ENCODE measurements around the gene GBGT1.

The GBGT1 gene

DNA sequence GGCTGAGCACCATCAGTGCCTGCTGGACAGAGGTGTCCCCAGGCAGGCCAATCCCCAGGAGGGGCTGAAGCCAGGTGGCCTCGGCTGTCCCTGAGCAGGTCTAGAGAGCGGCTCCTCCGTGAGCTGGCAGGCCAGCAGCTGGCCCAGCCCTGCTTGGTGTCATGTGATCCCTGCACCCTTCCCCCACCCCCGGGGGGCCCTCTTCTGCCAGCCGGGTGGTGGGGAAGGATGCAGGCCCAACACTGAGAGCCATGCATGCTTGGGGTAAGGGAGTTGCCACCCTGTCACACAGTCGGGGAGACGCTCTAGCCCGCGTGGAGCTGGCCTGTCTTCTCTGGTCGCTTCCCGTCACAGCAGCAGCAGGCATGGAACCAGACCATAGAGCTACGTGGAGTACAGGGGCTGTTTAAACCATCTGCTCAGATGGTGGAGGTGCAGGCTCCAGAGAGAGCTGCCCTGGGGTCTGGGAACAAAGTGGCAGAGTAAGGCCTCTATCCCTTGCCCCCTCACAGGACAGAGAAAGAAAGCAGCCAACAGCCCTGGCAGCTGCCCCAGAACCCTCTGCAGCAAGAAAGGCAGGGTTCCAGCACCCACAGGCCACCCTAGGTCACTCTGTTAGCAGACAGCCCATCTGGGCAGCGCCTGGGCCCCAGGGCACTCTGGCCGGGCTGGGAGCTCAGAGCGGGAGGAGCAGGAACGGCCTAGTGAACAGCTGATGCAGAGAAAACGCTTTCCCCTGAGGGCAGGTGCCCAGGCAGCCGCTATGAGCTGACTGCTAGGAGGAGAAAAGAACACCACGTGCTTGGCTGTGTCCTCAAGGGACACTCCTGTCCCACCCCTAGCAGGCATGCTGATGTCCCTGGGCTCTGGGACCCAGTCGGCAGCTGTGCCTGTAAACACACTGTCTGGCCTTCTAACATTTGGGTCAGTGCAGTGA lies 49.5 kb downstream of the GBGT1 start:
- DNase-seq (ENCODE audit: low spot score) = peak; percentile 43

DNA sequence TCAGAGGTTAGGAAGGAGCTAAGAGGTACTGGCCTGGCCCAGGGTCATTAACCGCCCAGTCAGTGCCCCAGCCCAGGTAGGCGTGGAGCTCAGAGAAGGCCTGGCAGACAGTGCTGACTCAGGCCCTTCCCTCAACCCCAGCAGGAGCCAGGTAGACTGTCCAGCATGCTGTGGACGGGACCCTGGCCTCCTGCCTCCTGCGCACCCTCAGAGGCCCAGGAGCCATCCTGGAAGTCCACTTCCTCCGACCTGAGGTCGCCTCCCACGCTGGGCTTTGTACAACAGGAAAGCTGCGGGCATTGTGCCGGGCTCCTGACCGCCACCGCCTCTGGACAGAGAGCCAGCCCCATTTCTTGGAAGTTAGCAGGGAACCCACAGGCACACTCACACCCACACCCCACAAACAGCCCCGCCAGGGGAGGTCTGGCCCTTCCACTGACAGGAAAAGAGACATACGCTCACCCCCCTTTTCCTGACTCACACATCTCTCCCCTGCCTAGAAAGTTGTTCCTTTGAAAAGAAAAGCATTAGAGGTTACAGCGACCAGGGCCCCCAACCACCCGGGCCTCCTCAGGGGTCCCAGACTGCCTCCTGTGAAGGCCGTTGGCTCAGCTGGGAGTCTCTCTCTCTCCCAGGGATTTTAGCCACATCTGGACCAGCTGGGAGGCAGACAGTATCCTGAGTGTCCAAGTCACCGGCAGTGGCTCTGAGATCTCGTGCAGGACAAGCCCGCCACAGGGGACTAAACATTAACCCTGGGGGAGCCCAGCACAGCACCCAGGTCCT lies 50.4 kb downstream of the GBGT1 start:
- no peak for DNase-seq (ENCODE audit: low spot score)

DNA sequence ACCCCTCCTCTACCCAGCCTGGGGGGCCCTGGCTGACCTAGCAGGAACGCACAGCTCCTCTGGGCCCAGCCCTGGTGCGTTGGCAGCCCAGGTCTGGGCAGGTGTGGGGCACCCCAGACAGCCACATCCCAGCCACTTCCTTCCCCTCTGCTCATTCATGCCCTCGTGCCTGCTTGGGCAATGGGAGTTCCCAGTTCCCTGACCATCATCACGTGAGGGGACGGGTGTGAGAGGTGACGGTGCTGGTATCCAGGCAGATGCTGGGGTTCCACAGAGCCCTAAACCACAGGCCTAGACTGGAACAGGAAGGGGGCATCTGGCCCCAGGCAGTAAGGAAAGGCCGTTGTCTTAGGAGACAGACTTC lies 51.1 kb downstream of the GBGT1 start:
- no peak for DNase-seq (ENCODE audit: low spot score)

DNA sequence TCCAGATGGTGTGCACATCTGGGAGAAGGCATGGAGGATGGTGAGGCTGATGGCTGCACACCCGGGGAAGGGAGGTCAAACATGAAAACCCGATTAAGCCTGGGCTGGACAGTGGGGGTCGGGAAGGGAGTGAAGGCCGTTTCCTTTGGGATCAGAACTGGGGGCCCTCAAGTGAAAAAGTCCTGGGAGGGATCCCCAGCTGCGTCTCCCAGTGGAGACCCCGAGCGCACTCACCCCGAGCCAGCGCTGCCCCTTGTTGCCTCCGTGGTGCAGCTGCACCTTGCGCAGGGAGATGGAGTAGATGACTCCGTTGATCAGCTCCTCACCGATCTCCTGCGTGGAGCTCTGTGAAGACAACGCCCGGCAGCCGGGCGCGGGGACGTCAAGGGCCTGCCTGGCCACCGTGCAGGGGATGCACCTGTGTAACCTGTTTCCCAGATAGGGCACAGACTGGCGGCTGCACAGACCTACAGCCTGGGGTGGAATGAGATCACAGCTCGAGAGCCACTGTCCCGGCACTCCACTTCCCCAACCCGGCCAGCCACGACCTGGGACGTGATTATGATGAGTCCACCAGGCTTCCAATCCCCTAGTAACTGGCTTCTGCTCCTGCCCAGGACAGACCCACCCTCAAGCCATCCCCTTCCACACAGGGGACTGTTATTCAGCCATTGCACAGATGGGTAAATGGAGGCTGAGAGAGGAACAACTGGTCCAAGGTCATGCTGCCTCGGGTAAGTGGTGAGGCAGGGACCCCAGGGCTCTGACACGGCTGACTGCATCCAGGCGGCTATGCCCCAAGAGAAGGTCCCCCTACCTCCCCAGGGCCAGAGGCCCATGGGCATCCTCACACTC lies 51.7 kb downstream of the GBGT1 start:
- no peak for DNase-seq (ENCODE audit: low spot score)

DNA sequence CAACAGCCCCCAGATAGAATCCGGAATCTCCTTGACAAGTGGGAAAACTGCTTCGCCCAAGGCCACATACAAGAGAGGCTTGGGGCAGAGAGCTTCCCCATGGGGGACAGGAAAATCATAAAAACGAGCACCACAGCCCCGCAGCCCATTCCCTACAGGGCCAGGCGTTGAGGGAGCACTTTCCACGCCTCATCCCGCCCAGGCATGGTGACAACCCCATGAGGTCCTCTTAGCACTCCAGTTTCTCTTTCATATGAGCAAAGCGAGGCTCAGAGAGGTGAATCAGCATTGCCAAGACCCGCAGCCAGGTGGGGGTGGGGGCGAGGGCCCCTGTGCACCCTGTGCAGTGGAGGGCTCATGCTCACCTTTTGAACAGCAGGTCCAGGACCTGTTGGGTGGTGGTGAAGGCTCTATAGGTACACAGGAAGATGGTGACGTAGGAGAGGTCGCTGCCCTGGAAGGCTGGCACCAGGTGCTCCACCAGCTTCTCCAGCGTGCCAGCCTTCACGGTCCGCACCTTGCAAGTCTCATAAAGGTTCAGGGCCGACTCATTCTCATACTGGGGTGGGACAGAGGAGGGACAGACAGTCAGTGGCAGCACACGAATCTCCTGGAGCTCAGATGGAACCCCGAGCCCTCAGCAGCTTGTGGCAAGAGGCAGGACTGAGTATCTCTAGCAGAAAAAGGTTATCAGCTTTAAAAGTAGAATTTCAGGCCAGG lies 53.6 kb downstream of the GBGT1 start:
- no peak for DNase-seq (ENCODE audit: low spot score)

DNA sequence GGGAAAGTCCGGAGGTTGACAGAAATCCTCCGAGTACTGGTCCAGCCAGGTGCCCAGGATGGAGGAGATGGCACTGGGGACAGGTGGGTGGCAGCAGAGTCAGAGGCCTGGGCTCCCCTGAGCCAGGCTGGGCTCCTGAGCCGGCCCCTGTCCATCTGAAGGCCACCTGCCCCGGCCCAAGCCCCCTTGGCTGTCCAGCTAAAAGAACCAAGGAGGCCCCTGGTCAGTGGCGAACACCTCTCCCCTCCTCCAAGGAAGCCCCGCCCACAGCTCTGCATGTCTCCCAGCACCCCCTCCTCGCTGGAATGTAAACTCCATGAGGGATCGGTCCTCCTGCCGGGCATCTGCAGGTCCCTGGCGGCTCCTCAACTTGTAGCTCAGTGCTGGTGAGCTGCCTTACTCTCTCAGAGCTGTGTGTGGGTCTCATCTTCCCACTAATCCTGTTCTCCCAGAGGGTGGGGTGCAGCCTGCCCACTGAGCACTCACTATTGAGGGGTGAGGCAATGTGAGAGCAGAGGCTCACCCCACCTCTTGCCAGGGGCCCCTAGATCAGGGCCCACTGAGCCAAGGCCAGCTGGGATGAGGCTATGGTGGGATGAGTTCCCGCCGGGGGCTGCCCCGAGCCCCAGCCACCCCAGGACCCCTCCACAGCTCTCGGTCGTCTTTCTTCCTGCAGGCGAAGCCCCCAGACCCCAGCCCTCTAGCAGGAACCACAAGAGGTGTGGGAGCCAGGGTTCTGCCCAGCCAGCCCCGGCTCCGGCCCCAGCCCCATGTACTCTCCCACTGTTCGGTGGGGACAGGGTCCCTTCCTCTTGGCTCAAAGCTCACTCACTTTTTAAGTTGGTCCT lies 54.7 kb downstream of the GBGT1 start:
- DNase-seq (ENCODE audit: low spot score) = no peak

DNA sequence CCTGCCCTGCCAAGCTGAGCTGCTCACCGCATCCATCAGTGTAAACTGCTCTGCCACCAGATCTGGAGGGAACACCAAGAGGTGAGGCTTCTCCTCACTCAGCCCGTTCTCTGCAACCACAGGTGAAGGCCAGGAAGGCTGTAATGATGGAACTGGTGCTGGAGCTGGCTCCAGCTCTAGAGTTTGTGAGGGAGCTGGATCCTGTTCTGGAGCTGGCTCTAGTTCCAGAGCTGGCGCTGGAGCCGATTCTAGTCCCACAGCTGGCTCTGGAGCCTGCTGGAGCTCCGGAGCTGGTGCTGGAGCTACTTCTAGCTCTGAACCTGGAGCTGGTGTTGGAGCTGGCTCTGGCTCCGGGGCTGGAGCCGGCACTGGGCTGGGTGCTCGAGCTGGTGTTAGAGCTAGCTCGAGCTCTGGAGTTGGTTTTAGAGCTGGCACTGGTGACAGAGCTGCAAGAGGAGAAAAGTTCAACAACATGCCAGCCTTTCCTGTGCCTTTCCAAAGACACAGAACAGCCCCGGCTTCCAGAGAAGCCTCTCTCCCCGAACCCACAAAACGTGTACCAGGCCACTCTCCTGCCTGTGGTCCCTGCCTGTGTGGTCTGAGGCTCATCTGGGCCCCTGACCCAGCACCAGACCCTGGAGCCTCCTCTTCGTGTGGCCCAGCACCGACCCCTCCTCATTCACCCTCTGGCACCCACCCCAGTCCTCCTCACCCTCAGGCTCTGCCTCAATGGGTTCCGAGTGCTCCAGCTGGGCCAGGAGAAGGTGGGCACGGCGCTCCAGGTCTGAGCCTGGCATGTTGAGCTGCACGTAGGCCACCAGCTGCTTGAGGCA lies 55.5 kb downstream of the GBGT1 start:
- DNase-seq (ENCODE audit: low spot score) = no peak

DNA sequence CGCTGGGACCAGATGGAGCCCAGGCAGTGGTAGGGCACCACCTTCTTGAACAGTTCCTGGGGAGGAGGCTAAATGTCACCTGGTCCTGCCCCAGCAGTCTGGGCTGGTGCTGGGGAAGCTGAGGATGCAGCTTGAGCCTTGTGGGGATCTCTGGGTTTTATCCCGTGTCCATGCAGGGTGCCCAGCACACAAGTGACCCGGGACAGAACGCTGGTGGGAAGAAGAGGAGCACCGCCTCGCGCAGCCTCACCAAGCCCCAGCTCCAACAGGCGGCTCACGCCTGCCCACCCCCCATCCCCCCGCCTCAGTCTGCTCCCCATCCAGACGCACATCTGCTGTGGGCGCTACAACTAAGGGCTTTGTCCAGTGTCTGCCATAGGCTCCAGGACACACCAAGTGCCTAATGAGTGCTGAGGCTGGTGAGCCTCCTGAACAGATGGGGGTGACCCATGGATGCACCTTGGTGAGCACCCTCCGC lies 56.4 kb downstream of the GBGT1 start:
- no peak for DNase-seq (ENCODE audit: low spot score)

DNA sequence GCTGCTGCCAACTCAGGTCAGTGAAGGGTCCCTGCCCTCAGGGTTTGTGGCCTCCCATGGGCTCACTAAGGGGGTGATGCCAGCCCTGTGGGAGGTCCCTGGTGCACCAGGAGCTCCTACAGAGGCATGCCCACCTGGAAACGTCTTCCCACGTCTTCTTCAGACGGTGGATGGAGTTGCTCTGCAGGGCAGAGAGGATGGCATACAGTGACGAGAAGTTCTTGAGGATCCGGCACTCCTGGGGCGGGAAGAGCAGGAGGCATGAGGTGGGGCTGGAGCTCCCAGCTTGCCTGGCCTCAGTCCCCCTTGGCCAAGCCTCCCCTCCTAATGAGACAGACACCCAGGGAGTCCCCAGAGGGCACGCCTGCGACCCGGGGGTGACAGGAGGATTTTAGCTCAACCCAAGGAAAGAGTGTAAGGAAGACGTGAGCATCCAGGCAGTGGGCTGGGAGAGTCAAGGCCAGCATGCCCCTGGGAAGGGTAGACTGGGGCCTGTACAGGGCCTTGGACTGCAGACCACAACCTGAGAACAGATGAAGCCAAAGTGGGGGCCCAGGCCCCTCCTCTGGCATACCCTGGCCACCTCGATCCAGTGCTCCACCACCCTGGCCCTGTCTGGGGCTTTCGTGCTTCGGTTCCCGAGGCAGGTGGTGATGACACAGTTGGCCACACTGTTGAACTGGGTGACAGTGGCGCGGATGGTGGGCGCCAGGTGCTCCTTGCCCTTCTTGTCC lies 57.0 kb downstream of the GBGT1 start:
- no peak for DNase-seq (ENCODE audit: low spot score)

DNA sequence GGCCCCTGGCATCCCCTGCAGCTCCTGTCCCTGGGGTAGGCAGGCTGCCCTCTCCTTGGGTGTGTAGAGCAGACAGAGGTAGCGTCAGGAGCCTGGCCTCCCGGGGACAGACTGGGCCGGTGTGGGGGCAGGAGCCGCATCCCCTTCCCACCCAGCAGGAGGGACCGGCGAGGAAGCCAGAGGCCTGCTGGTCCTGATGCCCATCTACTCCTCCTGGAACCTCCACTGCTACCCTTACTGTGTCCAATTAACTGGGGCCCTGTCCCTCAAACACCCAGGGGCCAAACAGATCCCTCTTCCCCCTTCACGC lies 58.3 kb downstream of the GBGT1 start:
- no peak for DNase-seq (ENCODE audit: low spot score)

DNA sequence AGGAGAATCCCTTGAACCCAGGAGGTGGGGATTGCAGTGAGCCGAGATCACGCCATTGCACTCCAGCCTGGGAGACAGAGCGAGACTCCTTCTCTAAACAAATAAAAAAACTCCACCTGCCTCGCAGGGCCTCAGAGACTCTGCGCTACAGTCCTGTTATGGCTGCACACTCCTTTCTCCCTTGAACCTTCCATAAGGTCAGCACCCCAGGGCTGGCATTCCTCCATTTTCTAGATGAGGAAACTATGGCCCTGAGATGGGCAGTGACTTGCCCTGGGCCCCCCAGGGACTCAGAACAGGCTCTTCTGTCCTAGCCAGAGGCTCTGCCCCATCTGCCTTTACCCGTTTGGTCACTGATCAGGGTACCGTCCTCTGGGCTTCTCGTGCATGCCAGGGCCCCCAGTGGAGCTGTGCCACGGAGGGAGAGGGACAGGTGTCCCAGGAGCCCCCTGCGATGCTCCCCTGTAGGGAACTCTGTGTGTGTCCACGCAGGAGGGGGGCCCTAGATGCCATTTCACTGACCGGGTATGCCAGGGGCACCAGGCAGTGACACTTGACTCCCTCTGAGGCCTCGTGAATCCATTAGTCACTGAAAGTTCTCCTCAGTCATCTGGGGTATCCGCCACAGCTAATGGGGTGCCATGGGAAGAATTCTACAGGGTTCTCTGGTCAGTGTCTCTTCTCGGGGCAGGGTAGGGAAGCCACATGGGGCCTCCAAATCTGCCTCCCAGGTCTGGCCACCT lies 58.8 kb downstream of the GBGT1 start:
- no peak for DNase-seq (ENCODE audit: low spot score)

DNA sequence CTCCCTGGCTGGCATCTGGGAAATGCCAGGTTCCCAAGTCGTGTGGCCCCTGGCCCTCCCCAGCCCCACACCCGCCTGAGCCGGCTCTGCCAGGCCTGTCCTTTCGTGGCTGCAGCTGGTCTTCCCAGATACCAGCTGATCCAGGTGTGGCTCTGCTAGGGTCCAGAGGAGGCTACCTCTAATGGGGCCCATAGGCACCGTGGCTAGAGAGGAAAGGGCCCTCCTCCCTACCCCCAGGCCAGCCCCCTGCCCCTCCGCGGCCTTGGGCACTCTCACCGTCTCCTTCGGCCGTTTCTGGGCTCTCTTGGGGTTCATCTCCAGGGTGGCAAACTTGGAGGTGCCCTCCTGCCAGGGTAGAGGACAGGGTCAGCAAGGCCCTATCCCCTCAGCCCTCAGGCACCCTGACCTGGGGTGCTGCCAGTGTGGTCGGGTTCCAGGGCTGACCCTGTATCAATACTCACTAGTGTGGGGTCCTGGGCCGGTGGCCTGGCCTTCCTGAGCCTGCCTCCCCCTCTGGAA lies 59.7 kb downstream of the GBGT1 start:
- no peak for DNase-seq (ENCODE audit: low spot score)

DNA sequence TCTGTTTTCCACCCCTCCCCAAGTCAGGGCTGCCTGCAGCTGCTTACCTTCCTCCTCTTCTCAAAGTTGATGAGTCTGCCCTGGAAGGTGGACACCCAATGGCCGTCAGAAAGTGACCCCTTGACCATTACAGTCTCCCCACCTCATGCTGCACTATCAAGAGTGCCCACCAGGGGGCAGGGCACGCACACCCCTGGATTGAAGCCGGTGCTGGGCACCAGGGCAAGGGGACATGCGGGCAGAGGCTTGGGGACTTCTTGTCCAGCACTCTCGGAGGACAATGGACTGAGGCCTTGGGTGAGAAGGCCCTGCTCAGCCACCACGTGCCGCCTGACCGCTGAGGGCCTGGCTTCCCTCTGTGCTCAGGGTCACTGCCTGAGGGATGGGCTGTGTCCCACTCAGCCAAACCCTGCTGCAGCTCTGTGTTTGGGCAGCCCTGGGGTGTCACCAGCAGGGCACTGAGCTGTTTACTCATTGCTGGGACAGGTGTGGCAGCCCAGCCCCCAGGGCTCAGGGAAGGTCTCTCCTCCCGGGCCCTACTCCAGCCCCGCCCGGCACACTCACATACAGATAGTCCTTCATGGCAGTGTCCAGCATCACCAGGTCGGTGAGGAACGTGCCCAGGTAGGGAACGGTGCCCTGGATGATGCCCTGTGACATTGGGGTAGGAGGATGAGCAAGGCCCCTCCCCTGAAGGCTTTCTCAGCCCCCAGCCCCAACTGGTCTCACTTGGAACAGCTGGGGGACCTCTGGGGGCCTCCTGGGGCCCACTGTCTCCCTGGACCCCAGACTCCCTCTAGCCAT lies 60.3 kb downstream of the GBGT1 start:
- peak; percentile 51 for DNase-seq (ENCODE audit: low spot score)
